ENCODE data around the gene GAGE2A.
A peak's percentile ranks its signal among the peaks of the same experiment; 100 is the strongest.
"Not testable (repeated sequence)": the region's sequence is repeated elsewhere in the genome, so short reads cannot be mapped to it uniquely, and the experiment has no call there.

The GAGE2A gene, protein sequence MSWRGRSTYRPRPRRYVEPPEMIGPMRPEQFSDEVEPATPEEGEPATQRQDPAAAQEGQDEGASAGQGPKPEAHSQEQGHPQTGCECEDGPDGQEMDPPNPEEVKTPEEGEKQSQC

DNA sequence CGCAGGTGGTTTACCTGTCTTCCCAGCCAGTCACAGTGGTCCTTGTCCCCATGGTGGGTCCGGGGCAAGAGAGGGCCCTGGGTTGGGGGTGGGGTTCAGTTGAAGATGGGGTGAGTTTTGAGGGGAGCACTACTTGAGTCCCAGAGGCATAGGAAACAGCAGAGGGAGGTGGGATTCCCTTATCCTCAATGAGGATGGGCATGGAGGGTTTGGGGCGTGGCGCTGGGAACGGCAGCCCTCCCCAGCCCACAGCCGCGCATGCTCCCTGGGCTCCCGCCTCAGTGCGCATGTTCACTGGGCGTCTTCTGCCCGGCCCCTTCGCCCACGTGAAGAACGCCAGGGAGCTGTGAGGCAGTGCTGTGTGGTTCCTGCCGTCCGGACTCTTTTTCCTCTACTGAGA lies at the start of gene GAGE2A:
TSS of gene GAGE2A (plus strand) at position 301 of the 400 bp plus-strand sequence. CDS start 1,155 bp downstream, outside the sequence.
- not testable (repeated sequence) for H3K9me3 Mint-ChIP-seq, H3K36me3 Mint-ChIP-seq, H3K4me3 Mint-ChIP-seq, H3K4me1 Mint-ChIP-seq, H3K27me3 Mint-ChIP-seq, H3K27ac Mint-ChIP-seq

DNA sequence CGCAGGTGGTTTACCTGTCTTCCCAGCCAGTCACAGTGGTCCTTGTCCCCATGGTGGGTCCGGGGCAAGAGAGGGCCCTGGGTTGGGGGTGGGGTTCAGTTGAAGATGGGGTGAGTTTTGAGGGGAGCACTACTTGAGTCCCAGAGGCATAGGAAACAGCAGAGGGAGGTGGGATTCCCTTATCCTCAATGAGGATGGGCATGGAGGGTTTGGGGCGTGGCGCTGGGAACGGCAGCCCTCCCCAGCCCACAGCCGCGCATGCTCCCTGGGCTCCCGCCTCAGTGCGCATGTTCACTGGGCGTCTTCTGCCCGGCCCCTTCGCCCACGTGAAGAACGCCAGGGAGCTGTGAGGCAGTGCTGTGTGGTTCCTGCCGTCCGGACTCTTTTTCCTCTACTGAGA lies 47.9 kb upstream of the GAGE2A start, which contains the start of gene GAGE12D:
TSS of gene GAGE12D (plus strand) at position 301 of the 400 bp plus-strand sequence. CDS start 1,155 bp downstream, outside the sequence.
- not testable (repeated sequence) for H3K4me3 Mint-ChIP-seq, H3K27me3 Mint-ChIP-seq, H3K36me3 Mint-ChIP-seq, H3K4me1 Mint-ChIP-seq, H3K9me3 Mint-ChIP-seq, H3K27ac Mint-ChIP-seq

DNA sequence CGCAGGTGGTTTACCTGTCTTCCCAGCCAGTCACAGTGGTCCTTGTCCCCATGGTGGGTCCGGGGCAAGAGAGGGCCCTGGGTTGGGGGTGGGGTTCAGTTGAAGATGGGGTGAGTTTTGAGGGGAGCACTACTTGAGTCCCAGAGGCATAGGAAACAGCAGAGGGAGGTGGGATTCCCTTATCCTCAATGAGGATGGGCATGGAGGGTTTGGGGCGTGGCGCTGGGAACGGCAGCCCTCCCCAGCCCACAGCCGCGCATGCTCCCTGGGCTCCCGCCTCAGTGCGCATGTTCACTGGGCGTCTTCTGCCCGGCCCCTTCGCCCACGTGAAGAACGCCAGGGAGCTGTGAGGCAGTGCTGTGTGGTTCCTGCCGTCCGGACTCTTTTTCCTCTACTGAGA lies 38.3 kb upstream of the GAGE2A start, which contains the start of gene GAGE12E:
TSS of gene GAGE12E (plus strand) at position 301 of the 400 bp plus-strand sequence. CDS start 1,155 bp downstream, outside the sequence.
- not testable (repeated sequence) for H3K4me3 Mint-ChIP-seq, H3K4me1 Mint-ChIP-seq, H3K27me3 Mint-ChIP-seq, H3K9me3 Mint-ChIP-seq, H3K27ac Mint-ChIP-seq, H3K36me3 Mint-ChIP-seq

DNA sequence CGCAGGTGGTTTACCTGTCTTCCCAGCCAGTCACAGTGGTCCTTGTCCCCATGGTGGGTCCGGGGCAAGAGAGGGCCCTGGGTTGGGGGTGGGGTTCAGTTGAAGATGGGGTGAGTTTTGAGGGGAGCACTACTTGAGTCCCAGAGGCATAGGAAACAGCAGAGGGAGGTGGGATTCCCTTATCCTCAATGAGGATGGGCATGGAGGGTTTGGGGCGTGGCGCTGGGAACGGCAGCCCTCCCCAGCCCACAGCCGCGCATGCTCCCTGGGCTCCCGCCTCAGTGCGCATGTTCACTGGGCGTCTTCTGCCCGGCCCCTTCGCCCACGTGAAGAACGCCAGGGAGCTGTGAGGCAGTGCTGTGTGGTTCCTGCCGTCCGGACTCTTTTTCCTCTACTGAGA lies 28.8 kb upstream of the GAGE2A start, which contains the start of gene GAGE12F:
TSS of gene GAGE12F (plus strand) at position 301 of the 400 bp plus-strand sequence. CDS start 1,155 bp downstream, outside the sequence.
- H3K4me3 Mint-ChIP-seq, H3K4me1 Mint-ChIP-seq, H3K36me3 Mint-ChIP-seq, H3K27me3 Mint-ChIP-seq, H3K27ac Mint-ChIP-seq, H3K9me3 Mint-ChIP-seq: not testable (repeated sequence)

DNA sequence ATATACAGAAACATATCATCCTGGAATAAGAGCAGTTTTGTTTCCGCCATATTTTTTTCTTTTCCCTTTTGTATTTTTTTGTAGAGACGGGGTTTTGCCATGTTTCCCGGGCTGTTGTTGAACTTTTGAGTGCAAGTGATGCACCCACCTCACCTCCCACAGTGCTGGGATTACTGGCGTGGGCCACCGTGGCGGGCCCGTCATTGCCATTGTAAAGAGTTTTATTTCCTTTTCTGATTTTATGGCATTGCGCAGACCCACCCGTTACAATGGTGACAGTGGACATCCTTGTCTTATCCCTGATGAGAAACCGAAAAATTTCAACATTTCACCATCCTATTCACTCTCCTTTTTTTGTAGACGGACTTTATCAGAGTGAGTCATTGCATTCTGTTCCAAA lies 20.6 kb upstream of the GAGE2A start:
- H3K9me3 Mint-ChIP-seq, H3K4me1 Mint-ChIP-seq, H3K36me3 Mint-ChIP-seq: not testable (repeated sequence)

DNA sequence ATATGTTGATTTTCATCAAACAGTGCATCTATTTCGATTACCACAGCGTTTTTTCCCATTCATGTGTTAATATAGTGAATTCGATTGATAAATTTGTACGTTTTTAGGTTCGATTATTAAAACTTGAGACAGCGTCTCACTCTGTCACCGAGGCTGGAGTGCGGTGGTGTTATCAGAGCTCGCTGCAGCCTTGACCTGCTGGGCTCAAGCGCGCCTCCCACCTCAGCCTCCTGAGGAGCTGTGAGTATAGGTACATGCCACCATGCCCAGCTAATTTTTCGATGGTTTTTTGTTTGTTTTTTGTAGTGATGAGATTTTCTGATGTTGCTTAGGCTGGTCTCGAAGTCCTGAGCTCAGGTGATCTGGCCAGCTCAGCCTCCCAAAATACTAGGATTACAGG lies 20.1 kb upstream of the GAGE2A start:
- not testable (repeated sequence) for H3K27ac Mint-ChIP-seq, H3K36me3 Mint-ChIP-seq, H3K9me3 Mint-ChIP-seq, H3K4me1 Mint-ChIP-seq, H3K27me3 Mint-ChIP-seq, H3K4me3 Mint-ChIP-seq

More for the DNA sequence above, 20.6 kb upstream of the GAGE2A start:
- H3K27ac Mint-ChIP-seq, H3K4me3 Mint-ChIP-seq, H3K27me3 Mint-ChIP-seq: not testable (repeated sequence)

DNA sequence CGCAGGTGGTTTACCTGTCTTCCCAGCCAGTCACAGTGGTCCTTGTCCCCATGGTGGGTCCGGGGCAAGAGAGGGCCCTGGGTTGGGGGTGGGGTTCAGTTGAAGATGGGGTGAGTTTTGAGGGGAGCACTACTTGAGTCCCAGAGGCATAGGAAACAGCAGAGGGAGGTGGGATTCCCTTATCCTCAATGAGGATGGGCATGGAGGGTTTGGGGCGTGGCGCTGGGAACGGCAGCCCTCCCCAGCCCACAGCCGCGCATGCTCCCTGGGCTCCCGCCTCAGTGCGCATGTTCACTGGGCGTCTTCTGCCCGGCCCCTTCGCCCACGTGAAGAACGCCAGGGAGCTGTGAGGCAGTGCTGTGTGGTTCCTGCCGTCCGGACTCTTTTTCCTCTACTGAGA lies 19.2 kb upstream of the GAGE2A start, which contains the start of gene GAGE12G:
TSS of gene GAGE12G (plus strand) at position 301 of the 400 bp plus-strand sequence. CDS start 1,155 bp downstream, outside the sequence.
- H3K36me3 Mint-ChIP-seq, H3K27me3 Mint-ChIP-seq, H3K4me3 Mint-ChIP-seq, H3K27ac Mint-ChIP-seq, H3K9me3 Mint-ChIP-seq, H3K4me1 Mint-ChIP-seq: not testable (repeated sequence)

DNA sequence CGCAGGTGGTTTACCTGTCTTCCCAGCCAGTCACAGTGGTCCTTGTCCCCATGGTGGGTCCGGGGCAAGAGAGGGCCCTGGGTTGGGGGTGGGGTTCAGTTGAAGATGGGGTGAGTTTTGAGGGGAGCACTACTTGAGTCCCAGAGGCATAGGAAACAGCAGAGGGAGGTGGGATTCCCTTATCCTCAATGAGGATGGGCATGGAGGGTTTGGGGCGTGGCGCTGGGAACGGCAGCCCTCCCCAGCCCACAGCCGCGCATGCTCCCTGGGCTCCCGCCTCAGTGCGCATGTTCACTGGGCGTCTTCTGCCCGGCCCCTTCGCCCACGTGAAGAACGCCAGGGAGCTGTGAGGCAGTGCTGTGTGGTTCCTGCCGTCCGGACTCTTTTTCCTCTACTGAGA lies 9.6 kb upstream of the GAGE2A start, which contains the start of gene GAGE12H:
TSS of gene GAGE12H (plus strand) at position 301 of the 400 bp plus-strand sequence. CDS start 1,155 bp downstream, outside the sequence.
- H3K27ac Mint-ChIP-seq, H3K9me3 Mint-ChIP-seq, H3K27me3 Mint-ChIP-seq, H3K36me3 Mint-ChIP-seq, H3K4me3 Mint-ChIP-seq, H3K4me1 Mint-ChIP-seq: not testable (repeated sequence)

DNA sequence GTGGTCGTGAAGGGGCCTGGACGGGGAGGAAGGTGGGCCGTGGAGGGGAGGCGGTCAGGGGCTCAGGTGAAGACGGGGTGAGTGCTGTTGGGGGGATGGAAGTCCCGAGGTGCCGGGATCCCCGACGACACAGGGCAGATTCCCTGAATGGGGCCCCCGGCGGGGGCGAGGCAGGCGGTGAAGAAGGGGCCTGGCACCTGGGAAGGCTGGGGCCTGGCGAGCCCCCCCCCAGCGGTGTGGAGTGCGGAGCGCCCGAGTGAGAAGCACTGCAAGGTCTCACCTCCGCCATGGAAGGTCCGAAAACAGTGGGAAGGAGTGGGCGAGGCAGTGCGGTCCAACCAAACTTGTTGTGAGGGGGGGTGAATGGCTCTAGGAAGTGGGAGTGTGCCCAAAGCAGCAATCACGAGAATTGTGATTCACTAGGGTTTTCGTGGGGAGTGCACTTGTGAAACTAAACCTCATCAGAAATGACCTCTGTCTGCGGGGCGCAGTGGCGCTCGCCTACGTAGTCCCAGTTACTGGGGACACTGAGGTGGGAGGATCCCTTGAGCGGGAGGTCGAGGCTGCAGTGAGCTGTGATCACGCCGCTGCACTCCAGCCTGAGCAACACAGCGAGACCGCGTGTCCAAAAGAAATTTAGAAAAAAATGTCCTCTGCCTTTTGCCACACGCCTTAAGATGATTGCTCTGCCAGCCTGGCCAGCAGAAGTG lies 628 bp downstream of the GAGE2A start:
- not testable (repeated sequence) for H3K4me3 Mint-ChIP-seq, H3K4me1 Mint-ChIP-seq, H3K9me3 Mint-ChIP-seq, H3K27me3 Mint-ChIP-seq, H3K27ac Mint-ChIP-seq, H3K36me3 Mint-ChIP-seq

DNA sequence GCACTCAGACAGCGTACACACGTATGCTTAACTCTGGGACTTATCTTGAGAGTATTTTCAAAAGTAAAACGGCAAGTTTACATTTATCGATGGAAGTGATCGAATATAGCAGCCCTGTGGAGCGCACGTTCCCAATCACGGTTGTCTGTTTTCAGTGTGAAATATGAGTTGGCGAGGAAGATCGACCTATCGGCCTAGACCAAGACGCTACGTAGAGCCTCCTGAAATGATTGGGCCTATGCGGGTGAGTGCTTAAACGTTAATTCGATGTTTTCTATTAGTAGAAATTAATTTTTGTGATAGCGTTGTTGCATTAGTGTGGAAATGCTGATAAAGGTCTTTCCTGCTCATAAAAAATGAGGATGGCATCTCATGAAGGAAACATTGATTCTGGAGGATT lies 1.2 kb downstream of the GAGE2A start:
- H3K36me3 Mint-ChIP-seq, H3K4me1 Mint-ChIP-seq, H3K27me3 Mint-ChIP-seq, H3K27ac Mint-ChIP-seq, H3K9me3 Mint-ChIP-seq, H3K4me3 Mint-ChIP-seq: not testable (repeated sequence)

DNA sequence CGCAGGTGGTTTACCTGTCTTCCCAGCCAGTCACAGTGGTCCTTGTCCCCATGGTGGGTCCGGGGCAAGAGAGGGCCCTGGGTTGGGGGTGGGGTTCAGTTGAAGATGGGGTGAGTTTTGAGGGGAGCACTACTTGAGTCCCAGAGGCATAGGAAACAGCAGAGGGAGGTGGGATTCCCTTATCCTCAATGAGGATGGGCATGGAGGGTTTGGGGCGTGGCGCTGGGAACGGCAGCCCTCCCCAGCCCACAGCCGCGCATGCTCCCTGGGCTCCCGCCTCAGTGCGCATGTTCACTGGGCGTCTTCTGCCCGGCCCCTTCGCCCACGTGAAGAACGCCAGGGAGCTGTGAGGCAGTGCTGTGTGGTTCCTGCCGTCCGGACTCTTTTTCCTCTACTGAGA lies 9.4 kb downstream of the GAGE2A start, which contains the start of gene GAGE1:
TSS of gene GAGE1 (plus strand) at position 301 of the 400 bp plus-strand sequence. CDS start 1,155 bp downstream, outside the sequence.
- H3K4me1 Mint-ChIP-seq, H3K4me3 Mint-ChIP-seq, H3K36me3 Mint-ChIP-seq, H3K27ac Mint-ChIP-seq, H3K27me3 Mint-ChIP-seq, H3K9me3 Mint-ChIP-seq: not testable (repeated sequence)

DNA sequence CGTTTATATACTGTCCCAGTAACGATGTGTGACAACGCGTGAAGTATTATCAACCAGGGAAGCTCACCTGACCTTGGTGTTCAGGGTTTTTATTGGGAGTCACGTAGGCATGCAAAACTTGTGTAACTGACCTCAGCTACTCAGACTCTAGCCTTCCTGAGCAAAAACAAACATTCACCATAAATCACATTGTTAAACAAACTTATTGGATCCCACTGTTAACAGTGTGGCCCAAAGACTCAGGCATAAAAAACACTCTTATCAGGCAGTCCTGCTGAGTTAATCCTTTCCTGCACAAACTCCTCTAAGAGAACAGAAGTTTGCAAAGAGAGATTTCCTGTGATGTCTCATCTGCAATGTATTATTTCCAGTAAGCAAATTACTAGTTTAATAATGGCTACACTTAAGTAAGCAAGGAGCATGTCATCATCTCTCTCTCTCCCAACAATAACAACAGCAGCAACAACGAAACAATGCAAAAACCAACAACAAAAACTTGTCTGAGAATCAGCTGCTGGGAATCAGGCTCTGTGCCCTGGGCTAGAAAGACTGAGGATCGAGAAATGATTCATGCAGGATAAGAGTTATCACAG lies 21.5 kb downstream of the GAGE2A start:
- H3K4me1 Mint-ChIP-seq: no peaks in the 10 kb centered on the region
- no peak overlapping the region for H3K4me3 Mint-ChIP-seq
- no peaks in the 10 kb centered on the region for H3K9me3 Mint-ChIP-seq
- no peaks in the 10 kb centered on the region for H3K36me3 Mint-ChIP-seq
- no peaks in the 10 kb centered on the region for H3K27me3 Mint-ChIP-seq
- H3K27ac Mint-ChIP-seq: no peak overlapping the region

DNA sequence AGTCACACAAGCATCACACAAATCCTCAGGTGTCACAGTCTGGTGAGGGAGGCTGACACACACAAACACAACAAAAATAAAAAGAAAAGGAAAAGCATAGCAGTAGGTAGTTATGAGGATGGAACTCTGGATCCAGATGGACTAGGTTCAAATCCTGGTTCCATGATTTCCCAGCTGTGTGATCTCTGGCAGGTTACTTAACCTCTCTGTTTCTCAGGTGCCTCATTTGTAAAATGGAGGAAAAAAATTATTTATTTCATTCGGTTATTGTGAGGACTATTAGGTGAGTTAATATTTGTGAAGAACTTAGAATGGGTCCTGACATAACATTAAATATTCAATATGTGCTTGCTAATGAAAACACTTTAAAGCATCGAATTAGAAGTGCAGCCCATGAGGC lies 29.3 kb downstream of the GAGE2A start:
- Mint-ChIP-seq H3K9me3 (no peaks in the 10 kb centered on the region), H3K4me1 (no peaks in the 10 kb centered on the region), H3K36me3 (no peaks in the 10 kb centered on the region), H3K27ac (no peak overlapping the region), H3K27me3 (no peaks in the 10 kb centered on the region), H3K4me3 (no peak overlapping the region)

DNA sequence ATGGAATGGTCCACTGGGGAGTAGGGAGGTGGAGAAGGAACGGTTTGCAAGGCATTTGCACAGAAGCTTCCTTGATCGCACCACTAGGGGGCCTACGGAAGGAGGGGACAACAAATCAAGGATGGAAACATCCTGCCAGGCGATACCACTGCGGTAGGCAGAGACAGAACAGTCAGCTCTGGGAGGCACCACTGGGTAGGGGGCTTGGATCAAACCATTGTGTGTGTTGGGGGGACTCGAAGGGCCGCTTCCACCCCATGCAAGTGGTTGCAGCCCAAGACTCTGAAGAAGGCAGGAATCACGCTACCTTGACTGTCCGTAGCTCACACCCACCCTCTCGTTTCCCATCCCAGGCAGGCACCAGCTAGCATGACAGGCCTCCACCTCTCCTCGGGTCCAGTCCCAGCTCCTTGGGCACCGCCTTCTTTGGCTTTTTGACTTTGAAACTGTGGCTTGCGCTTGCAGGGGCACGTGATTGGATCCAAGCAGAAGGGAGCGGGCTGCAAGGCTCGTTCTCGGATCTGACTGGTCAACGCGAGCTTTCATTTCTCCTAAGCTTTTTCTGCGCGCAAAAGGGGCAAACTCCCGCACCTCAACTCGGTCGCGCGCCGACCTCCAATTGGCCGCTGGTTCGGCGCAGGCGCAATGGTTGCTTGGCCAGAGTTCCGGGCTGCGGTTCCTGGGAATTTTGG lies 37.9 kb downstream of the GAGE2A start:
- no peaks in the 10 kb centered on the region for H3K4me1 Mint-ChIP-seq
- no peak overlapping the region for H3K27ac Mint-ChIP-seq
- H3K27me3 Mint-ChIP-seq: peaks cover 1% of the 10 kb centered on the region
- H3K36me3 Mint-ChIP-seq: no peaks in the 10 kb centered on the region
- H3K9me3 Mint-ChIP-seq: no peaks in the 10 kb centered on the region
- peak overlapping the region; percentile 68 for H3K4me3 Mint-ChIP-seq

DNA sequence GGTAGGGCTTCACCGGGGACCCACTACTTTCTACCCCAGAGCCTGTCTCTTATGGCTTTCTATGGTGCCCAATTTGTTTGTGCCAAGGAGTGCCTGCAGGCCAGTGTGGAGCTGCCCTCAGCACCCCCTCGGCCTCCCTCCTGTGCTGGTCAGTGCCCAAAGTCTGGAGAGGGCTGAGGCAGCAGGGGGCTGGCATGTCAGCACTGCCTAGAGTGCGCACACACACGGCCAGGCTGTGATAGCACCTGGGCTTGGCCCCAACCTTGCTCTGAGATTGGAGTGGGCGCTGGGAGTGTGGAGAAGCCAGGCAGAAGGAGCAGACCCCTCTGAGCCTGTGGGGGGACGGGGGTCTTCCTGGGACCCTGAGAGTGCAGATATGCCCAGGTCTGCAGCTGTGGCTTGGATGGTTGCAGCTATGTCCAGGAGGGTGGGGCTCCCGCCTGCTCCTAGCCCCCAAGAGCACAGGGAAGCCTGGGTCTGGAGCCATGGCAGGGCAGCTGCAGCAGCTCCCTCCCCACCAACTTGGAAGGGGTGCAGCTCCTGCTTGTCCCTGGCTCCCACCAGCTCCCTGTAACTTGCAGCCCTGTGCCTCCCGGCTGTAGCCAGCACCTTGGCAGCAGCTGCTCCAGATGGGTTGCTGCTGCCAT lies 55.8 kb downstream of the GAGE2A start:
- Mint-ChIP-seq H3K4me1 (no peaks in the 10 kb centered on the region), H3K9me3 (no peaks in the 10 kb centered on the region), H3K36me3 (no peaks in the 10 kb centered on the region), H3K4me3 (no peak overlapping the region), H3K27me3 (no peaks in the 10 kb centered on the region), H3K27ac (no peak overlapping the region)

Data from activated naive CD4-positive, alpha-beta T cell treated with anti-CD3 and anti-CD28 coated beads, Interleukin-2, amount 50 U/mL, for 24 hours (primary cell).